RKO (cell line): ENCODE measurements around the gene KRTAP9-1.
A peak's percentile ranks its signal among the peaks of the same experiment; 100 is the strongest.
"Not testable (repeated sequence)": the region's sequence is repeated elsewhere in the genome, so short reads cannot be mapped to it uniquely, and the experiment has no call there.

Source experiments
- DNase-seq: peaks from one replicate; pipeline ENCODE4 v3.0.0-alpha.2; 2016; ENCODE audit warnings: low spot score

Gene KRTAP9-1

DNA sequence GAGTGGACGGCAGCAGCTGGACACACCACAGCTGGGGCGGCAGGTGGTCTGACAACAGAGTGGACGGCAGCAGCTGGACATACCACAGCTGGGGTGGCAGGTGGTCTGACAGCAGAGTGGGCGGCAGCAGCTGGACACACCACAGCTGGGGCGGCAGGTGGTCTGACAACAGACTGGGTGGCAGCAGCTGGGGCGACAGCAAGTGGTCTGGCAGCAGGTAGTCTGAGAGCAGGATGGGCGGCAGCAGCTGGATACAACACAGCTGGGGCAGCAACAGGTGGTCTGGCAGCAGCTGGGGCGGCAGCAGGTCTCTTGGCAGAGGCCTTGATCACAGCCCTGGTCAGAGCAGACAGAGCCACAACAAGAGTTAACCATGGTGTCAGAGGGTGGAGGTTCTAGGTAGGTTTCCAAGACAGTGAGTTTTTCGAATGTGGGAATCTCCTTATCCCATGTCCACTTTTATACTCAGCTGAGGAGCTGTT lies 5.2 kb upstream of the KRTAP9-1 start, which contains the start of gene KRTAP4-1:
Gene KRTAP4-1, minus strand, starts transcription at position 432 of the 482 bp plus-strand sequence. Its CDS starts 57 bp downstream, at position 375.
- no peak for DNase-seq

DNA sequence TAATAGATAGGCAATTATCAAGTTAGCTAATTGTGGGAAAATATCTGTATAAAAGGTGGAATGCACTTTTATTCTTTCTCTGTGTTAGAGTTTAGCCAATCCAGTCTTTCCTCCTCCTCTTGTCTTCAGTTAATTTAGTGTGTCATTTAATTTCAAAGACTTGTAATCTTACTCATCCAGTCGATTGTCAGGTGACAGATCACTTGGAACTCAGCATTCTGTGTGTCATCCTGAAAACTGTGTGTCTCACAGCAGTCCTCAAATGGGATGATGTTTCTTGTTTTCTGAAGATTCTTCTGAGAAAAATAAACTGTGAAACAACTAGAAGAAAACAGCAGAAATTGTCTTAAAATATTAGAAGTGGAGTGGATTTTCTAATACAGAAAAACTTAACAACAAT lies 4.7 kb upstream of the KRTAP9-1 start:
- peak; percentile 55 for DNase-seq

DNA sequence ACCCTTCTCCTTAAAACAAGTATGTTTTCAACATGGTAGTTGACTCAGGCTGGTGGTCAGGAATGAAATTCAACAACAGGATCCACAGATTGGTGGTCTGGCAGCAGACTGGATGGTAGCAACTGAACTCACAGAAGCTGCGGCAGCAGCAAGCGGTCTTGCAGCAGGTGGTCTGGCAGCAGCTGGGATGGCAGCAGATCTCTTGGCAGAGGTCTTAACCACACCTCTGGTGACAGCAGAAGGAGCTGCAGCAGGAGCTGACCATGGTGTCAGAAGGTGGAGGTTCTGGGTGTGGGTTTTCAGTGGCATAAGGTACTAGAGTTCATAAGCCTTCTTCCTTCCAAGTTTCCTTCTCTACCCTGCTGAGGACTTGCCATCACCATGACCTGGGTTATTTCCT lies 2.8 kb upstream of the KRTAP9-1 start:
- no peak for DNase-seq

DNA sequence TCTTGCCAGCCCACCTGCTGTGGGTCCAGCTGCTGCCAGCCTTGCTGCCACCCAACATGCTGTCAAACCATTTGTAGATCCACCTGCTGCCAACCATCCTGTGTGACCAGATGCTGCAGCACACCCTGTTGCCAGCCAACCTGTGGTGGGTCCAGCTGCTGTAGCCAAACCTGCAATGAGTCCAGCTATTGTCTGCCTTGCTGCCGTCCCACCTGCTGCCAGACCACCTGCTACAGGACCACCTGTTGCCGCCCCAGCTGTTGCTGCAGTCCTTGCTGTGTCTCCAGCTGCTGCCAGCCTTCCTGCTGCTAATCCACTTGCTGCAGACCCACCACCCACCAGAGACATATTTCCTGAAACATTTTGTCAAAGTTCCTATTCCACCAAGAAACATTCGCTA lies 641 bp downstream of the KRTAP9-1 start:
- DNase-seq, result no peak

DNA sequence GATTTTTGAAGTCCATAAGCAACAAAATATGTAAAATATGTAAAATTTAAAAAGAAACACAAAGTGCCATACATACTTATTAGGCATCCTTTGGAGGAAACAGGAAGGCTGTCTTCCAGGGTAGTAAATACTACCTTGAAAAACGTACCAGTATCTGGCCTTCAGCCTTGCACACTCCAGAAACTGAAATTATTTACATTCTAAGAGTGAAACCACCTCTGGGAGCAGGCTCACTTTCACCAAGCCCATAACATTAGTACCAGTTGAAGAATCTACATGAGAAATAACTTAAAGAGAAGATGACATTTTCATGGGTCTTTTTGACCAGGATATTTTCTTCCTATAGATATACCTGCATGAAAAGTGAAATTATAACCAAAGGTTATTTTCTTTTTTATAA lies 6.4 kb downstream of the KRTAP9-1 start:
- no peak for DNase-seq

DNA sequence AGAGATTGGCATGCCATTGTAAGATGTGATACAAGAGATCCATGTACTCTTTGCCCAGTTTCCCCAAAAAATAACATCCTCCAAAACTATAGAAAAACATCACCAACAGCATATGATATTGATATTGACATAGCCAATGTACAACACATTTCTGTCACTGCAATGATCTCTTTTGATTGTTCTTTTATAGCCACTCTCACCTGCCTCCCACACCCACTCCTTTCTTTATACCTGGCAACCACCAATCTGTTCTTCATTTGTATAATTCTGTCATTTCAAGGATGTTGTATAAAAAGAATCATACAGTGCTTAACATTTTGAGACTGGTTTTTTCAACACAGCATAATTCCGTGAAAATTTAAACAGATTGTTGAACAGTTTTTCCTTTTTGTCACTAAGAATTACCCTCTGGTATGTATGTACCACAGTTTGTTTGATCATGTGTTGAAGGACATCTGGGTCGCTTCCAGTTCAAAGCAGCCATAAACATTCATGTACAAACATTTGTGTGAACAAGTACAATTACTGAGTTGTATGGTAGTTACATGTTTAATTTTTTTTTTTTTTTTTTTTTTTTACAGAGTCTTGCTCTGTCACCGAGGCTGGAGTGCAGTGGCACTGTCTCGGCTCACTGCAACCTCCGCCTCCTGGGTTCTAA lies 9.9 kb downstream of the KRTAP9-1 start:
- DNase-seq, result no peak

DNA sequence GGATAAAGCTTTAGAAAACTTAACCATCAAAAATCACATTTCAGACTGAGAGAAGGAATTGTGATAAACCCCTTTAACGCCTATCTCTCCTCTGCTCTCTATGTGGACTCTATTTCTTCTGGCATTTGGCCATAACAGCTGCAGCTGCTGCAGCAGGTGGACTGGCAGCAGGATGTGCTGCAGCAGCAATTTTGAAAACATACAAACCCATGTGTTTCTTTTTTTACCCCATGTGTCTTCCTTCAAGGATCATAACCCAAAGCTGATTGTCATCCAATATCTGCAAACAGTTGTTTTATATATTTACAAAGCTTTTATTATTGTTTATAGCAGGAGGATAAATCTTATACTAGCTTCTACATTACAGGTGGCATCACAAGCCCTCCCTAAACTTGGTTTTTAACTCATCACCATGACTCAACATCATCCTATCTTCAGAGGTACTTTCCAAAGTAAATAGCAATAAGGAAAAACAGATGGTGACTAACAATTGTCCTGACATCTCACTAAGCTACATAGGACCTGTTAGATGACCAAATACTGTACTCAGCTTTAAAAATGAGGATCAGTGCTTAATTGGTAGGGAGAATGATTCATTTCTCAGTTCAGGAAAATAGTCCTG lies 22.3 kb downstream of the KRTAP9-1 start:
- peak; percentile 4 for DNase-seq

DNA sequence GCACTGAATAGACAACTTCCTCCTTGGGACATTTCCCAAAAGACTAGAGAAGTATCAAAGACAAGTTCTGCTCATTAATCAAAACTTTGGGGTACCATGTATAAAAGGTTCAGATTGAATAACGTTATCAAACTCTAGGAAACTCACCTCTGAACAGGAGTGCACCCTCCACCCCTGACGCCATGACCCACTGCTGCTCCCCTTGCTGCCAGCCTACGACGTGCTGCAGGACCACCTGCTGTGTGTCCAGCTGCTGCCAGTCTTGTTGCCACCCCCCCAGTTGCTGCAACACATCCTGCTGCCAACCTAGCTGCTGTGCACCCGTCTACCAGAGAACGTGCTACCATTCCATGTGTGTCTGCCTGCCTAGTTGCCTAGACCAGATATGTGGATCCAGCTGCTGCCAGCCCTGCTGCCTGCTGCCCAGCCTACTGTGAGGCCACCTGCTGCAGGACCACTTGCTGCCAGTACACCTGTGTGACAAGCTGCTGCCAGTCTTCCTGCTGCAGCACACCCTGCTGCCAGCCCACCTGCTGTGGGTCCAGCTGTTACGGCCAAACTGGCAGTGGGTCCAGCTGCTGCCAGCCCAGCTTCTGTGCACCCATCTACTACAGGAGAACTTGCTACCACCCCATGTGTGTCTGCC lies 23.0 kb downstream of the KRTAP9-1 start:
- no peak for DNase-seq

DNA sequence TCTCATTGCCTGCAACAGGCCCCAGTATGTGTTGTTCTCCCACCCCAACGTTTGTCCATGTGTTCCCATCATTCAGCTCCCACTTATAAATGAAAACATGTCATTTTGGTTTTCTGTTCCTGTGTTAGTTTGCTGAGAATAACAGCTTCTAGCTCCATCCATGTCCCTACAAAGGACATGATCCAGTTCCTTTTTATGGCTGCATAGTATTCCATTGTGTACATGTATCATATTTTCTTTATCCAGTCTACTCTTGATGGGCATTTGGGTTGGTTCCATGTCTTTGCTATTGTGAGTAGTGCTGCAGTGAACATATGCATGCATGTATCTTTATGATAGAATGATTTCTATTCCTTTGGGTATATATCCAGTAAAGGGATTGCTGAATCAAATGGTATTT lies 26.0 kb downstream of the KRTAP9-1 start:
- no peak for DNase-seq

DNA sequence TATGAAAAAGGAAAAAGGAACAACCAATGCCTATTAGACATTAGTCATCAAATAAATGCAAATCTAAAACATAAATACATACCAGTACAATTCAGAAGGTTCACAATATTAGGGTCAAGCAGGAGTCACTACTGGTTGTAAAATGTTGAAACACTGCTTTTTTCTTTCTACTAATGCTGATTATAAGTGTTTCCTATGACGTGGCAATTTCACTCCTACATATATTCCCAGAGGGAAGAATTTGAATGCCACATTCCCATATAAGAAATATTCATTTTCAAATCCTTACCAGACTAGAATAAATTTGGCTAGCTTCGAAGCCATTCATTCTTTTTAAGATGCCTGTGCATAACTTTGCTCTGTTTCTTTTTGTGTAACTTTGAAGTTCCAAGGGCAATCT lies 34.1 kb downstream of the KRTAP9-1 start:
- no peak for DNase-seq

DNA sequence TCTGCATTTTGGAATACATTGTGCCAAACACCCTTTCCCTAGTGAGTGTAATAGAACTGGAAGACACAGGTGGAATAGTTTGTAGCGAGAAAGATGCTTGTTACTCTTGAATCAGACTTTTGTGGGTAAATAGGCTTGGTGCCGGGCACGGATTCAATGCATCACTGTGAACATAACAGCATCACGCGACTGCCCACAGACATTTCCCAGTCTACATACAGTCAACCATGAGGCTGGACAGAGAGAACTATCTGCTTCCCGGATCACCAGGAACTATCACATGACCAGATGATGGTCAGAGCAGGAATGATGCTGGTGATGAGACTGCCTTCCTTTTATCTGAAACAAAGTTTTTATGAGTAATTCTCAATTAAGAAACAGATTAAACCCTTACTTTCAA lies 36.4 kb downstream of the KRTAP9-1 start:
- DNase-seq, result no peak

DNA sequence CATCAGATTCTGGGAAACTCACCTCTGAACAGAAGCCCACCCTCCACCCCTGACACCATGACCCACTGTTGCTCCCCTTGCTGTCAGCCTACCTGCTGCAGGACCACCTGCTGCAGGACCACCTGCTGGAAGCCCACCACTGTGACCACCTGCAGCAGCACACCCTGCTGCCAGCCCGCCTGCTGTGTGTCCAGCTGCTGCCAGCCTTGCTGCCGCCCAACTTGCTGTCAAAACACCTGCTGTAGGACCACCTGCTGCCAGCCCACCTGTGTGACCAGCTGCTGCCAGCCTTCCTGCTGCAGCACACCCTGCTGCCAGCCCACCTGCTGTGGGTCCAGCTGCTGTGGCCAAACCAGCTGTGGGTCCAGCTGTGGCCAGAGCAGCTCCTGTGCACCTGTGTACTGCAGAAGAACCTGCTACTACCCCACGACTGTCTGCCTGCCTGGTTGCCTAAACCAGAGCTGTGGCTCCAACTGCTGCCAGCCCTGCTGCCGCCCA lies 37.0 kb downstream of the KRTAP9-1 start, which contains the start of gene KRTAP9-2:
Gene KRTAP9-2, plus strand, starts transcription at position 51 of the 498 bp plus-strand sequence. Its CDS starts 7 bp downstream, at position 58.
- not testable (repeated sequence) for DNase-seq

DNA sequence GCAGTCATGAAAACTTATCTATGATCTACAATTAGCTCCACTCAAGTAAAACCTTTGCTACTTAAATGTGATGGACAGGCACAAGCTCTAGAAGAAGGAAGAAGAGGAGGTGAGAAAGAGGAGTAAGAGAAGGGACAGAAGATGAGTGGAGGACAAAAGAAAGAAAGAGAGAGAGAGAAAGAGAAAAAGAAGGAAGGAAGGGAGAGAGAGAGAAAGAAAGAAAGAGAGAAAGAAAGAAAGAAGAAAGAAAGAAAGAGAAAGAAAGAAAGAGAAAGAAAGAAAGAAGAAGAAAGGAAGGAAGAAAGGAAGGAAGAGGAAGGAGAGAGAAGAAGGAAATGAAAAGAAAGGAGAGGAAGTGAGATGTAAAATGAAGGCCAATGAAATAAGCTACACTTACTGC lies 40.4 kb downstream of the KRTAP9-1 start:
- no peak for DNase-seq

DNA sequence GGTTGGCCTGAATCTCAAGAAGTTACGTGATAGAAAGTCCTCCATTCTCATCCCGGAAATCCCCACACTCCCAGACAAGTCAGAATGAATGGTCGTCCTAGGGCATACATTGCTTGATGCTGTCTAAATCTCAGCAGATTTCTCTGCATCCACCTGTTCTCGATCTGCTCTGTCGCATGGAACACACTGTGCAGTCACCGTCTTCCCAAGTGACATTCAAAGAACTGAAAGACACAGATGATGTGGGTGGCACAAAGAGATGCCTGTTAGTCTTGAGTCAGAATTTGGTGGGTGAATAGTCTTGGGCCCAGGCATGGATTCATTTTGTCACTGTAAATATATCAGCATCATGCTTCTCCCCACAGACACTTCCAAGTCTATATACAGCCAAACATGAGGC lies 42.0 kb downstream of the KRTAP9-1 start:
- DNase-seq, result no peak

DNA sequence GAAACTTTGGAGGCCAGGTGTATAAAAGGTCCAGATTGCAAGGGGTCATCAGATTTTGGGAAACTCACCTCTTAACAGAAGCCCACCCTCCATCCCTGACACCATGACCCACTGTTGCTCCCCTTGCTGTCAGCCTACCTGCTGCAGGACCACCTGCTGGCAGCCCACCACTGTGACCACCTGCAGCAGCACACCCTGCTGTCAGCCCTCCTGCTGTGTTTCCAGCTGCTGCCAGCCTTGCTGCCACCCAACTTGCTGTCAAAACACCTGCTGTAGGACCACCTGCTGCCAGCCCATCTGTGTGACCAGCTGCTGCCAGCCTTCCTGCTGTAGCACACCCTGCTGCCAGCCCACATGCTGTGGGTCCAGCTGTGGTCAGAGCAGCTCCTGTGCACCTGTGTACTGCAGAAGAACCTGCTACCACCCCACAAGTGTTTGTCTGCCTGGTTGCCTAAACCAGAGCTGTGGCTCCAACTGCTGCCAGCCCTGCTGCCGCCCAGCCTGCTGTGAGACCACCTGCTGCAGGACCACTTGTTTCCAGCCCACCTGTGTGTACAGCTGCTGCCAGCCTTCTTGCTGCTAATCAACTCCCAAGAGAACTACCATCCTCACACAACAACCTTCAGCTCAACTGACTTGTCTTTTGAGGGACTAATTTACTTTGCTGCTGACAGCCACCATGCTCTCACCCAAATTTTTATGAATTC lies 42.9 kb downstream of the KRTAP9-1 start, which contains the start of gene KRTAP9-3:
Gene KRTAP9-3, plus strand, starts transcription at position 51 of the 707 bp plus-strand sequence. Its CDS starts 53 bp downstream, at position 104.
- DNase-seq, result not testable (repeated sequence)

DNA sequence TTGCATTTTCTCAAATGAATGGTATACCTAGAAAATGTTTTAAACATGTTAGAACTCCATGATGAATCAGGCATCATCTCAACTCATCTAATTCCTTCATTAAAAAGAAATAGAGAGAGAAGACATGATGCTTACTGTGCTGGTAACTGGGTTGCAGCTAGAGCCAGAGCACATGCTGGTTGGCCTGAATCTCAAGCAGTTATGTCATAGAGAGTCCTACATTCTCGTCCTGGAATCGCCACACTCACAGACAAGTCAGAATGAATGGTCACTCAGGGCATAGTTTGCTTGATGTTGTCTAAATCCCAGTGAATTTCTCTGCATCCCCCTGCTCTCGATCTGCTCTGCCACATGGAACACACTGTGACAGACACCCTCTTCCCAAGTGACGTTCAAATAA lies 47.4 kb downstream of the KRTAP9-1 start:
- DNase-seq, result not testable (repeated sequence)

DNA sequence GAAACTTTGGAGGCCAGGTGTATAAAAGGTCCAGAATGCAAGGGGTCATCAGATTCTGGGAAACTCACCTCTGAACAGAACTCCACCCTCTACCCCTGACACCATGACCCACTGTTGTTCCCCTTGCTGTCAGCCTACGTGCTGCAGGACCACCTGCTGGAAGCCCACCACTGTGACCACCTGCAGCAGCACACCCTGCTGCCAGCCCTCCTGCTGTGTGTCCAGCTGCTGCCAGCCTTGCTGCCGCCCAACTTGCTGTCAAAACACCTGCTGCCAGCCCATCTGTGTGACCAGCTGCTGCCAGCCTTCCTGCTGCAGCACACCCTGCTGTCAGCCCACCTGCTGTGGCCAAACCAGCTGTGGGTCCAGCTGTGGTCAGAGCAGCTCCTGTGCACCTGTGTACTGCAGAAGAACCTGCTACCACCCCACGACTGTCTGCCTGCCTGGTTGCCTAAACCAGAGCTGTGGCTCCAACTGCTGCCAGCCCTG lies 48.3 kb downstream of the KRTAP9-1 start, which contains the start of gene KRTAP9-8:
Gene KRTAP9-8, plus strand, starts transcription at position 51 of the 489 bp plus-strand sequence. Its CDS starts 53 bp downstream, at position 104.
- not testable (repeated sequence) for DNase-seq
